Body of pancreas (tissue), 4 donors: ENCODE measurements around the gene COL26A1. TPM values are rescaled to one million over a fixed set of nuclear protein-coding genes. Genes with fewer than 3 reads are reported as not detected.

Experiments
- ATAC-seq: fragments of 150-250 bp; one replicate; pipeline ENCODE4 v1.9.1; 2016
- DNase-seq, 4 donors: peaks; one replicate each; pipeline ENCODE4 v3.0.0-alpha.2; 2019
- H3K27ac ChIP-seq, 4 donors: fragments of 200-600 bp; sonication (generic); 1 replicate in 3 of 4; 2 replicates in 1 of 4; pipeline versions ENCODE4 v1.5.1 to v1.6.1; 2016 to 2019; ENCODE audit warnings: mild to moderate bottlenecking in 1 of 4, mixed read lengths in 1 of 4, moderate library complexity in 1 of 4
- H3K27me3 ChIP-seq, 2 donors: fragments of 200-600 bp; sonication (generic); one replicate each; pipeline ENCODE4 v1.6.0; 2016; ENCODE audit warnings: mild to moderate bottlenecking in 1 of 2
- H3K36me3 ChIP-seq, 2 donors: fragments of 200-600 bp; sonication (generic); replicated peaks in 1 of 2; 2 replicates each; pipeline ENCODE4 v1.5.1; 2016; ENCODE audit warnings: low read depth in 2 of 2; ENCODE audit not compliant: insufficient read depth in 1 of 2
- H3K4me1 ChIP-seq: fragments of 200-600 bp; sonication (generic); one replicate; pipeline ENCODE4 v1.6.0; 2016
- H3K4me3 ChIP-seq, 2 donors: fragments of 200-600 bp; sonication (generic); 1 replicate in 1 of 2; 2 replicates in 1 of 2; pipeline ENCODE4 v1.5.1; 2016 to 2019
- H3K9me3 ChIP-seq, 3 donors: fragments of 200-600 bp; sonication (generic); 1 replicate in 2 of 3; 2 replicates in 1 of 3; pipeline ENCODE4 v1.5.1; 2016
- POLR2A ChIP-seq, 3 donors: fragments of 450-650 bp; IDR thresholded peaks; one replicate each; pipeline ENCODE4 v1.6.1; 2016; ENCODE audit warnings: antibody characterized with exemption in 3 of 3, mild to moderate bottlenecking in 2 of 3
- WGBS, 2 donors: methylation state at CpG; one replicate each; pipeline ENCODE4 v1.1.5; 2017; 5-methylcytosine and 5-hydroxymethylcytosine counted together
- intact Hi-C: fragments of 100-400 bp; cut with DNase I; formaldehyde crosslinking; loops from one replicate; pipeline ENCODE4 v1.15.1; 2023
- total RNA-seq, 2 donors: library from RNA; depleted of rRNA; stranded (reverse); fragments of >200 nt; gene quantifications; one replicate each; pipeline ENCODE4 v1.1.0, GENCODE V29; 2016
- TF ChIP-seq, protein P1 (sequence below), 7 experiments: fragments of 450-650 bp in 4 of 7; fragments of 200-600 bp in 3 of 7; sonication (generic) in 3 of 7; IDR thresholded peaks; one replicate each; pipeline ENCODE4 v1.5.1; 2016 to 2019; ENCODE audit warnings: antibody characterized with exemption in 7 of 7

Gene COL26A1
- total RNA-seq, 2 donors from 2014 or later = 0.78 to 2.0 TPM

GRCh38 chr7:101328159-101328558 lies 34.5 kb upstream of the COL26A1 start:
- Histone ChIP-seq H3K4me1 (no peaks in the 10 kb centered on the region), H3K27me3 (no peaks in the 10 kb centered on the region), H3K9me3 (no peaks in the 10 kb centered on the region), H3K4me3 (no peak overlapping the region), H3K36me3 (no peaks in the 10 kb centered on the region), H3K27ac (no peak overlapping the region)
- WGBS, 2 donors = 77 to 83% methylated on average over 5 of the region's 5 CpGs
- no peak for ATAC-seq
- DNase-seq = no peak
- intact Hi-C loops = no loop called here
- TF ChIP-seq, protein P1, sequence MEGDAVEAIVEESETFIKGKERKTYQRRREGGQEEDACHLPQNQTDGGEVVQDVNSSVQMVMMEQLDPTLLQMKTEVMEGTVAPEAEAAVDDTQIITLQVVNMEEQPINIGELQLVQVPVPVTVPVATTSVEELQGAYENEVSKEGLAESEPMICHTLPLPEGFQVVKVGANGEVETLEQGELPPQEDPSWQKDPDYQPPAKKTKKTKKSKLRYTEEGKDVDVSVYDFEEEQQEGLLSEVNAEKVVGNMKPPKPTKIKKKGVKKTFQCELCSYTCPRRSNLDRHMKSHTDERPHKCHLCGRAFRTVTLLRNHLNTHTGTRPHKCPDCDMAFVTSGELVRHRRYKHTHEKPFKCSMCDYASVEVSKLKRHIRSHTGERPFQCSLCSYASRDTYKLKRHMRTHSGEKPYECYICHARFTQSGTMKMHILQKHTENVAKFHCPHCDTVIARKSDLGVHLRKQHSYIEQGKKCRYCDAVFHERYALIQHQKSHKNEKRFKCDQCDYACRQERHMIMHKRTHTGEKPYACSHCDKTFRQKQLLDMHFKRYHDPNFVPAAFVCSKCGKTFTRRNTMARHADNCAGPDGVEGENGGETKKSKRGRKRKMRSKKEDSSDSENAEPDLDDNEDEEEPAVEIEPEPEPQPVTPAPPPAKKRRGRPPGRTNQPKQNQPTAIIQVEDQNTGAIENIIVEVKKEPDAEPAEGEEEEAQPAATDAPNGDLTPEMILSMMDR (IDR thresholded peaks at IDR 0.05) = no peak
- TF ChIP-seq POLR2A (IDR thresholded peaks at IDR 0.05) = no peak

GRCh38 chr7:101330011-101330484 lies 32.6 kb upstream of the COL26A1 start:
- ATAC-seq (no peak), DNase-seq (no peak)
- TF ChIP-seq, protein P1 (IDR thresholded peaks at IDR 0.05) = no peak
- no peak for TF ChIP-seq POLR2A (IDR thresholded peaks at IDR 0.05)
- Histone ChIP-seq H3K27me3 (no peaks in the 10 kb centered on the region), H3K36me3 (no peaks in the 10 kb centered on the region), H3K4me1 (no peaks in the 10 kb centered on the region), H3K9me3 (no peaks in the 10 kb centered on the region), H3K27ac (no peak overlapping the region), H3K4me3 (no peak overlapping the region)
- intact Hi-C loops = no loop called here
- WGBS, 2 donors = 60 to 63% methylated on average over 14 to 15 of the region's 15 CpGs

- WGBS, 2 donors = 57 to 90% methylated on average over 3 to 8 of the region's 8 CpGs
- H3K9me3 ChIP-seq = no peaks in the 10 kb centered on the region
- no peaks in the 10 kb centered on the region for H3K36me3 ChIP-seq
- intact Hi-C loops = no loop called here
- no peak for TF ChIP-seq POLR2A (IDR thresholded peaks at IDR 0.05)
- TF ChIP-seq, protein P1 (IDR thresholded peaks at IDR 0.05) = no peak
- no peak overlapping the region for H3K27ac ChIP-seq
- ATAC-seq = no peak
- H3K27me3 ChIP-seq = no peaks in the 10 kb centered on the region
- H3K4me3 ChIP-seq = no peak overlapping the region
- H3K4me1 ChIP-seq = no peaks in the 10 kb centered on the region
- DNase-seq = no peak
Measured at GRCh38 chr7:101332026-101332425, 30.6 kb upstream of the COL26A1 start.

GRCh38 chr7:101333912-101334311 lies 28.8 kb upstream of the COL26A1 start:
- ATAC-seq (no peak), DNase-seq (no peak)
- H3K4me3 ChIP-seq = no peak overlapping the region
- WGBS, 2 donors = 57 to 63% methylated on average over 4 to 5 of the region's 5 CpGs
- no peaks in the 10 kb centered on the region for H3K9me3 ChIP-seq
- H3K27ac ChIP-seq = no peak overlapping the region
- no peaks in the 10 kb centered on the region for H3K4me1 ChIP-seq
- no peaks in the 10 kb centered on the region for H3K27me3 ChIP-seq
- TF ChIP-seq, protein P1 (IDR thresholded peaks at IDR 0.05) = no peak
- TF ChIP-seq POLR2A (IDR thresholded peaks at IDR 0.05) = no peak
- no peaks in the 10 kb centered on the region for H3K36me3 ChIP-seq
- intact Hi-C loops = no loop called here

GRCh38 chr7:101340379-101340778 lies 22.3 kb upstream of the COL26A1 start:
- intact Hi-C loops = no loop called here
- Histone ChIP-seq H3K27me3 (no peaks in the 10 kb centered on the region), H3K36me3 (no peaks in the 10 kb centered on the region), H3K4me1 (no peaks in the 10 kb centered on the region), H3K9me3 (no peaks in the 10 kb centered on the region), H3K27ac (no peak overlapping the region), H3K4me3 (no peak overlapping the region)
- DNase-seq (no peak), ATAC-seq (no peak)
- TF ChIP-seq, protein P1 (IDR thresholded peaks at IDR 0.05) = no peak
- no peak for TF ChIP-seq POLR2A (IDR thresholded peaks at IDR 0.05)
- WGBS, 2 donors = 77 to 87% methylated on average over 13 to 14 of the region's 14 CpGs
